Measurements from ENCODE around the gene ADNP2. TPM values are rescaled to one million over a fixed set of nuclear protein-coding genes. Genes with fewer than 3 reads are reported as not detected.

The ADNP2 gene
- polyA plus RNA-seq (2013, experiment 1 of 2): 36.7 TPM
- 40.2 TPM for polyA plus RNA-seq (2013, experiment 2 of 2)

- H3K36me3 ChIP-seq (ENCODE audit: control insufficient read depth, insufficient read depth, low read length): peaks cover 10% of the 10 kb centered on the region
- H3K4me1 ChIP-seq (ENCODE audit: control insufficient read depth, insufficient read depth, low read length, poor library complexity, severe bottlenecking): peaks cover 35% of the 10 kb centered on the region
- H3K4me3 ChIP-seq (ENCODE audit: extremely low read depth, insufficient read depth, low read length, poor library complexity, severe bottlenecking): peak within 1 kb of the TSS; percentile 69
- WGBS, 2 experiments (ENCODE audit: insufficient coverage in 2 of 2): 6% methylated on average over 41 to 43 of the region's 76 CpGs
- peaks cover 4% of the 10 kb centered on the region for H3K9me3 ChIP-seq (ENCODE audit: control insufficient read depth, low read length)
- peak within 1 kb of the TSS; percentile 98 for H3K27ac ChIP-seq (ENCODE audit: low read depth, low read length, severe bottlenecking)
Observed at GRCh38 chr18:80108739-80109675, at the start of gene ADNP2. Gene ADNP2 (plus strand): TSS chr18:80109262. CDS start chr18:80117543, 8,281 bp downstream.

- H3K27ac ChIP-seq (ENCODE audit: low read depth, low read length, severe bottlenecking): no peak overlapping the region
- H3K4me1 ChIP-seq (ENCODE audit: control insufficient read depth, insufficient read depth, low read length, poor library complexity, severe bottlenecking): no peaks in the 10 kb centered on the region
- 75 to 100% methylated on average over 1 to 3 of the region's 6 CpGs for WGBS, 2 experiments (ENCODE audit: insufficient coverage in 2 of 2)
- H3K4me3 ChIP-seq (ENCODE audit: extremely low read depth, insufficient read depth, low read length, poor library complexity, severe bottlenecking): no peak overlapping the region
- H3K36me3 ChIP-seq (ENCODE audit: control insufficient read depth, insufficient read depth, low read length): no peaks in the 10 kb centered on the region
- peaks cover 56% of the 10 kb centered on the region for H3K9me3 ChIP-seq (ENCODE audit: control insufficient read depth, low read length)
Observed at GRCh38 chr18:80059945-80060344, 49.1 kb upstream of the ADNP2 start.

GRCh38 chr18:80065705-80066104, 43.4 kb upstream of the ADNP2 start:
- Histone ChIP-seq H3K4me3 (ENCODE audit: extremely low read depth, insufficient read depth, low read length, poor library complexity, severe bottlenecking) (no peak overlapping the region), H3K4me1 (ENCODE audit: control insufficient read depth, insufficient read depth, low read length, poor library complexity, severe bottlenecking) (no peaks in the 10 kb centered on the region), H3K27ac (ENCODE audit: low read depth, low read length, severe bottlenecking) (no peak overlapping the region), H3K36me3 (ENCODE audit: control insufficient read depth, insufficient read depth, low read length) (no peaks in the 10 kb centered on the region), H3K9me3 (ENCODE audit: control insufficient read depth, low read length) (peaks cover 19% of the 10 kb centered on the region)
- 92 to 97% methylated on average over 8 to 9 of the region's 9 CpGs for WGBS, 2 experiments (ENCODE audit: insufficient coverage in 2 of 2)

- H3K9me3 ChIP-seq (ENCODE audit: control insufficient read depth, low read length): peaks cover 10% of the 10 kb centered on the region
- 92 to 95% methylated on average over 6 of the region's 8 CpGs for WGBS, 2 experiments (ENCODE audit: insufficient coverage in 2 of 2)
Observed at GRCh38 chr18:80067321-80067720, 41.7 kb upstream of the ADNP2 start.

GRCh38 chr18:80067897-80068296, 41.2 kb upstream of the ADNP2 start:
- Histone ChIP-seq H3K27ac (ENCODE audit: low read depth, low read length, severe bottlenecking) (no peak overlapping the region), H3K9me3 (ENCODE audit: control insufficient read depth, low read length) (peaks cover 5% of the 10 kb centered on the region), H3K4me3 (ENCODE audit: extremely low read depth, insufficient read depth, low read length, poor library complexity, severe bottlenecking) (no peak overlapping the region), H3K36me3 (ENCODE audit: control insufficient read depth, insufficient read depth, low read length) (no peaks in the 10 kb centered on the region), H3K4me1 (ENCODE audit: control insufficient read depth, insufficient read depth, low read length, poor library complexity, severe bottlenecking) (no peaks in the 10 kb centered on the region)
- 92 to 93% methylated on average over 10 of the region's 10 CpGs for WGBS, 2 experiments (ENCODE audit: insufficient coverage in 2 of 2)

More at GRCh38 chr18:80067321-80067720, 41.7 kb upstream of the ADNP2 start:
- H3K4me1 ChIP-seq (ENCODE audit: control insufficient read depth, insufficient read depth, low read length, poor library complexity, severe bottlenecking): no peaks in the 10 kb centered on the region
- no peaks in the 10 kb centered on the region for H3K36me3 ChIP-seq (ENCODE audit: control insufficient read depth, insufficient read depth, low read length)
- H3K27ac ChIP-seq (ENCODE audit: low read depth, low read length, severe bottlenecking): no peak overlapping the region
- no peak overlapping the region for H3K4me3 ChIP-seq (ENCODE audit: extremely low read depth, insufficient read depth, low read length, poor library complexity, severe bottlenecking)

GRCh38 chr18:80068571-80069272, 40.3 kb upstream of the ADNP2 start:
- 80 to 90% methylated on average over 6 of the region's 10 CpGs for WGBS, 2 experiments (ENCODE audit: insufficient coverage in 2 of 2)
- no peak overlapping the region for H3K27ac ChIP-seq (ENCODE audit: low read depth, low read length, severe bottlenecking)
- H3K4me3 ChIP-seq (ENCODE audit: extremely low read depth, insufficient read depth, low read length, poor library complexity, severe bottlenecking): no peak overlapping the region
- H3K4me1 ChIP-seq (ENCODE audit: control insufficient read depth, insufficient read depth, low read length, poor library complexity, severe bottlenecking): no peaks in the 10 kb centered on the region
- H3K36me3 ChIP-seq (ENCODE audit: control insufficient read depth, insufficient read depth, low read length): no peaks in the 10 kb centered on the region
- no peaks in the 10 kb centered on the region for H3K9me3 ChIP-seq (ENCODE audit: control insufficient read depth, low read length)

- no peak overlapping the region for H3K4me3 ChIP-seq (ENCODE audit: extremely low read depth, insufficient read depth, low read length, poor library complexity, severe bottlenecking)
- WGBS, 2 experiments (ENCODE audit: insufficient coverage in 2 of 2): 100% methylated on average over 1 of the region's 4 CpGs; no CpG with 5 or more reads in 1 of the 2 experiments
- no peaks in the 10 kb centered on the region for H3K36me3 ChIP-seq (ENCODE audit: control insufficient read depth, insufficient read depth, low read length)
Observed at GRCh38 chr18:80070825-80071224, 38.2 kb upstream of the ADNP2 start.

GRCh38 chr18:80074183-80074582, 34.9 kb upstream of the ADNP2 start:
- 83 to 91% methylated on average over 2 to 3 of the region's 5 CpGs for WGBS, 2 experiments (ENCODE audit: insufficient coverage in 2 of 2)
- H3K4me1 ChIP-seq (ENCODE audit: control insufficient read depth, insufficient read depth, low read length, poor library complexity, severe bottlenecking): no peaks in the 10 kb centered on the region
- H3K36me3 ChIP-seq (ENCODE audit: control insufficient read depth, insufficient read depth, low read length): no peaks in the 10 kb centered on the region
- H3K9me3 ChIP-seq (ENCODE audit: control insufficient read depth, low read length): no peaks in the 10 kb centered on the region
- no peak overlapping the region for H3K4me3 ChIP-seq (ENCODE audit: extremely low read depth, insufficient read depth, low read length, poor library complexity, severe bottlenecking)
- no peak overlapping the region for H3K27ac ChIP-seq (ENCODE audit: low read depth, low read length, severe bottlenecking)

More at GRCh38 chr18:80070825-80071224, 38.2 kb upstream of the ADNP2 start:
- no peaks in the 10 kb centered on the region for H3K9me3 ChIP-seq (ENCODE audit: control insufficient read depth, low read length)
- H3K27ac ChIP-seq (ENCODE audit: low read depth, low read length, severe bottlenecking): no peak overlapping the region
- no peaks in the 10 kb centered on the region for H3K4me1 ChIP-seq (ENCODE audit: control insufficient read depth, insufficient read depth, low read length, poor library complexity, severe bottlenecking)

- H3K4me1 ChIP-seq (ENCODE audit: control insufficient read depth, insufficient read depth, low read length, poor library complexity, severe bottlenecking): no peaks in the 10 kb centered on the region
- H3K9me3 ChIP-seq (ENCODE audit: control insufficient read depth, low read length): no peaks in the 10 kb centered on the region
- H3K27ac ChIP-seq (ENCODE audit: low read depth, low read length, severe bottlenecking): no peak overlapping the region
- H3K4me3 ChIP-seq (ENCODE audit: extremely low read depth, insufficient read depth, low read length, poor library complexity, severe bottlenecking): no peak overlapping the region
- 57 to 66% methylated on average over 8 of the region's 8 CpGs for WGBS, 2 experiments (ENCODE audit: insufficient coverage in 2 of 2)
- H3K36me3 ChIP-seq (ENCODE audit: control insufficient read depth, insufficient read depth, low read length): no peaks in the 10 kb centered on the region
Observed at GRCh38 chr18:80074697-80075096, 34.4 kb upstream of the ADNP2 start.

- Histone ChIP-seq H3K27ac (ENCODE audit: low read depth, low read length, severe bottlenecking) (no peak overlapping the region), H3K4me1 (ENCODE audit: control insufficient read depth, insufficient read depth, low read length, poor library complexity, severe bottlenecking) (no peaks in the 10 kb centered on the region), H3K9me3 (ENCODE audit: control insufficient read depth, low read length) (no peaks in the 10 kb centered on the region), H3K4me3 (ENCODE audit: extremely low read depth, insufficient read depth, low read length, poor library complexity, severe bottlenecking) (no peak overlapping the region), H3K36me3 (ENCODE audit: control insufficient read depth, insufficient read depth, low read length) (no peaks in the 10 kb centered on the region)
- WGBS, 2 experiments (ENCODE audit: insufficient coverage in 2 of 2): 92 to 93% methylated on average over 3 to 5 of the region's 7 CpGs
Observed at GRCh38 chr18:80075940-80076339, 33.1 kb upstream of the ADNP2 start.
